Spinal cord (tissue), 10 donors: Measurements from ENCODE around the gene PTPRCAP. TPM values are rescaled to one million over a fixed set of nuclear protein-coding genes. Genes with fewer than 3 reads are reported as not detected.
A peak's percentile ranks its signal among the peaks of the same experiment; 100 is the strongest.
"Not testable (repeated sequence)": the region's sequence is repeated elsewhere in the genome, so short reads cannot be mapped to it uniquely, and the experiment has no call there.

Experiments used
- DNase-seq, 6 donors: peaks; one replicate each; pipeline versions ENCODE4 v3.0.0 to v3.0.0-alpha.2; 2013 to 2015; ENCODE audit warnings: low spot score in 6 of 6, low read depth in 4 of 6
- H3K27ac ChIP-seq: one replicate; pipeline ENCODE4 v1.5.1; 2013; ENCODE audit warnings: low read depth, low read length, control low read depth
- H3K27me3 ChIP-seq: one replicate; pipeline ENCODE4 v1.6.1; 2013; ENCODE audit warnings: low read length; ENCODE audit not compliant: control insufficient read depth, insufficient read depth
- H3K36me3 ChIP-seq: one replicate; pipeline ENCODE4 v1.6.1; 2013; ENCODE audit warnings: low read length; ENCODE audit not compliant: control insufficient read depth, insufficient read depth
- H3K4me1 ChIP-seq: one replicate; pipeline ENCODE4 v1.6.1; 2013; ENCODE audit warnings: low read length; ENCODE audit not compliant: control insufficient read depth, insufficient read depth
- H3K4me3 ChIP-seq: one replicate; pipeline ENCODE4 v1.5.1; 2013; ENCODE audit warnings: low read depth, low read length, control low read depth
- H3K9me3 ChIP-seq: one replicate; pipeline ENCODE4 v1.6.1; 2013; ENCODE audit warnings: low read length; ENCODE audit not compliant: control insufficient read depth, insufficient read depth
- WGBS: methylation state at CpG from one replicate; pipeline ENCODE4 v1.1.5; 2013; ENCODE audit warnings: missing lambda C conversion rate; ENCODE audit not compliant: insufficient coverage; 5-methylcytosine and 5-hydroxymethylcytosine counted together
- polyA plus RNA-seq, 2 donors: library from polyadenylated mRNA; unstranded; fragments of 120-200 nt; gene quantifications; one replicate each; pipeline ENCODE4 v1.2.1, GENCODE V29; 2013; ENCODE audit not compliant: insufficient read length in 2 of 2
- total RNA-seq, 2 donors: library from RNA; depleted of rRNA in 1 of 2; stranded (reverse); fragments of 120-200 nt in 1 of 2; fragments of >200 nt in 1 of 2; gene quantifications; one replicate each; pipeline versions ENCODE4 v1.2.3 to v1.2.4, GENCODE V29; 2013 to 2014
- donor health status: healthy.

PTPRCAP gene
- total and polyA plus RNA-seq, 4 donors, result 0.40 to 3.0 (median 1.7) TPM

DNA sequence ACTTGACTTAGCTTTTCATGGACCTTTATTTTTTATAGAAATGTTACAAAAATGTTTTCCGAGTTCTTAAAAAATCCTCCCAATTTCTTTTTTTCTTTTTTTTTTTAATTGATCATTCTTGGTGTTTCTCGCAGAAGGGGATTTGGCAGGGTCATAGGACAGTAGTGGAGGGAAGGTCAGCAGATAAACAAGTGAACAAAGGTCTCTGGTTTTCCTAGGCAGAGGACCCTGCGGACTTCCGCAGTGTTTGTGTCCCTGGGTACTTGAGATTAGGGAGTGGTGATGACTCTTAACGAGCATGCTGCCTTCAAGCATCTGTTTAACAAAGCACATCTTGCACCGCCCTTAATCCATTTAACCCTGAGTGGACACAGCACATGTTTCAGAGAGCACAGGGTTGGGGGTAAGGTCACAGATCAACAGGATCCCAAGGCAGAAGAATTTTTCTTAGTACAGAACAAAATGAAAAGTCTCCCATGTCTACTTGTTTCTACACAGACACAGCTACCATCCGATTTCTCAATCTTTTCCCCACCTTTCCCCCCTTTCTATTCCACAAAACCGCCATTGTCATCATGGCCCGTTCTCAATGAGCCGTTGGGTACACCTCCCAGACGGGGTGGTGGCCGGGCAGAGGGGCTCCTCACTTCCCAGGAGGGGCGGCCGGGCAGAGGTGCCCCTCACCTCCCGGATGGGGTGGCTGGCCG is 40.0 kb upstream of the PTPRCAP start:
- not testable (repeated sequence) for DNase-seq, H3K4me1 ChIP-seq, H3K27me3 ChIP-seq, H3K36me3 ChIP-seq, H3K9me3 ChIP-seq, H3K4me3 ChIP-seq, H3K27ac ChIP-seq
- 87% methylated on average over 5 of the region's 16 CpGs for WGBS

DNA sequence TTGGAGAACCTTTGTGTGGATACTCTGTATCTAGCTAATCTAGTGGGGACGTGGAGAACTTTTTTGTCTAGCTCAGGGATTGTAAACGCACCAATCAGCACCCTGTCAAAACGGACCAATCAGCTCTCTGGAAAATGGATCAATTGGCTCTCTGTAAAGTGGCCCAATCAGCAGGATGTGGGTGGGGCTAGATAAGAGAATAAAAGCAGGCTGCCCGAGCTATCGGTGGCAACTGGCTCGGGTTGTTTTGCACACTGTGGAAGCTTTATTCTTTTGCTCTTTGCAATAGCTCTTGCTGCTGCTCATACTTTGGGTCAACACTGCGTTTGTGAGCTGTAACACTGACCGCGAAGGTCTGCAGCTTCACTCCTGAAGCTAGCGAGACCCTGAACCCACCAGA is 39.2 kb upstream of the PTPRCAP start:
- H3K4me1 ChIP-seq, H3K4me3 ChIP-seq, H3K27ac ChIP-seq, DNase-seq, H3K9me3 ChIP-seq, H3K27me3 ChIP-seq, H3K36me3 ChIP-seq: not testable (repeated sequence)
- WGBS, result 83% methylated on average over 10 of the region's 10 CpGs

DNA sequence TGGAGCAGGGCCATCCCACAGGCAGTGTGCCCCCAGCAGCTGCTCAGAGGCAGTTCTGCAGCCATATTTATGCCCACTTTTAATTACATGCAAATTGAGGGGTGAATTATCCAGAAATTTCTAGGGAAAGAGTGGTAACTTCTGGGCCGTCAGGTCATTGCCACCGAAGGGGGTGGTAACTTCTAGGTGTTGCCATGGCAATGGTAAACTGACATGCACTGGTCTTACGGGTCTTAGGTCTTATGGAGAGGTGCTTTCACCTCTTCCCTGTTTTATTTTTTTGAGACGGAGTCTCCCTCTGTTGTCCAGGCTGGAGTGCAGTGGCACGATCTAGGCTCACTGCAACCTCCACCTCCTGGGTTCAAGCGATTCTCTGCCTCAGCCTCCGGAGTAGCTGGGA is 35.4 kb upstream of the PTPRCAP start:
- no peak for DNase-seq
- no peaks in the 10 kb centered on the region for H3K9me3 ChIP-seq
- WGBS, result 29% methylated on average over 2 of the region's 7 CpGs
- no peaks in the 10 kb centered on the region for H3K36me3 ChIP-seq
- H3K27me3 ChIP-seq, result no peaks in the 10 kb centered on the region
- H3K4me3 ChIP-seq, result no peak overlapping the region
- no peak overlapping the region for H3K27ac ChIP-seq
- H3K4me1 ChIP-seq, result peaks cover 15% of the 10 kb centered on the region

DNA sequence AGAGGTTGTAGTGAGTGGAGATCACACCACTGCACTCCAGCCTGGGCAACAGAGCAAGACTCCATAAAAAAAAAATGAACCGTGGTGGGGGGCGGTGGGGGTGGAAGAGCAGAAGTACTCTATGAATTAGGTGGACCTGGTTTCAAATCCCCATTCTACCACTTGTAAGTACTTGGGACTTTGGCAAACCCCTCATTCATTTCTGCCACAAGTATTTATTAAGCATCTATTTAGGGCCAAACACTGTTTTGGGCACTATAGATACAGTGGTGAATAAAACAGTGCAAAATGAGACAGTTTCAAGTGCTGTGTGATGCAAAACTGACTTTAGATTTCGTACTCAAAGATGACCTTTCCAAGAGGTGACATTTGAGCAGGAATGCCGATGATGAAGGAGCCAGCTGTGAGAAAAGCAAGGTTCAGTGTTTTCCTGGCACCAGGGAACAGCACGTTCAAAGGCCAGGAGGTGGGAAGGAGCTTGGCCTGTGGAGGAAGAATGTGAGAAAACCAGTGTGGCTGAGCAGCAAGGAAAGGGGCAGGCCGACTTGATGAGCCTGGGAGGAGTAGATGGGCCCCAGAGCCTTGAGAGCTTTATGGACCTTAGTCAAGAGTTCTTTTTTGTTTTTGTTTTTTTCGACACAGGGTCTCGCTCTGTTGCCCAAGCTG is 33.0 kb upstream of the PTPRCAP start:
- 70% methylated on average over 4 of the region's 8 CpGs for WGBS
- no peak overlapping the region for H3K4me3 ChIP-seq
- no peak overlapping the region for H3K27ac ChIP-seq
- DNase-seq, result no peak
- no peaks in the 10 kb centered on the region for H3K27me3 ChIP-seq
- no peaks in the 10 kb centered on the region for H3K9me3 ChIP-seq
- H3K36me3 ChIP-seq, result peaks cover 14% of the 10 kb centered on the region
- H3K4me1 ChIP-seq, result peaks cover 32% of the 10 kb centered on the region

DNA sequence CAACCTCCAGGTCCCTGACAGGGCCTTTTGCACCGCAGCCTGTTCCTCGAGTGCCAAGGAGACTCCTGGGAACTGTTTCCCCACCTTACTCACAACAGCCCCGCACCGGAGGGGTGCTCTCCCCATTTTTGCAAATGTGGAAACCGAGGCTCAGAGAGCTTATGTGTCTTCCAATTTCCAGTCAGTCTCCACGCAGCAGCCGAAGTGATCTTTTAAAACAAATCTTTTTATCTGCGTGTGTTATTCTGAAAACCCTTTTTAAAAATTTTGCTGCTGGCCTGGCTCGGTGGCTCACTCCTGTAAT is 32.0 kb upstream of the PTPRCAP start:
- DNase-seq, result no peak
- Histone ChIP-seq H3K27me3 (no peaks in the 10 kb centered on the region), H3K4me1 (peaks cover 41% of the 10 kb centered on the region), H3K9me3 (no peaks in the 10 kb centered on the region), H3K4me3 (peak overlapping the region; percentile 78), H3K27ac (peak overlapping the region; percentile 89), H3K36me3 (peaks cover 14% of the 10 kb centered on the region)
- WGBS, result 20% methylated on average over 7 of the region's 9 CpGs

DNA sequence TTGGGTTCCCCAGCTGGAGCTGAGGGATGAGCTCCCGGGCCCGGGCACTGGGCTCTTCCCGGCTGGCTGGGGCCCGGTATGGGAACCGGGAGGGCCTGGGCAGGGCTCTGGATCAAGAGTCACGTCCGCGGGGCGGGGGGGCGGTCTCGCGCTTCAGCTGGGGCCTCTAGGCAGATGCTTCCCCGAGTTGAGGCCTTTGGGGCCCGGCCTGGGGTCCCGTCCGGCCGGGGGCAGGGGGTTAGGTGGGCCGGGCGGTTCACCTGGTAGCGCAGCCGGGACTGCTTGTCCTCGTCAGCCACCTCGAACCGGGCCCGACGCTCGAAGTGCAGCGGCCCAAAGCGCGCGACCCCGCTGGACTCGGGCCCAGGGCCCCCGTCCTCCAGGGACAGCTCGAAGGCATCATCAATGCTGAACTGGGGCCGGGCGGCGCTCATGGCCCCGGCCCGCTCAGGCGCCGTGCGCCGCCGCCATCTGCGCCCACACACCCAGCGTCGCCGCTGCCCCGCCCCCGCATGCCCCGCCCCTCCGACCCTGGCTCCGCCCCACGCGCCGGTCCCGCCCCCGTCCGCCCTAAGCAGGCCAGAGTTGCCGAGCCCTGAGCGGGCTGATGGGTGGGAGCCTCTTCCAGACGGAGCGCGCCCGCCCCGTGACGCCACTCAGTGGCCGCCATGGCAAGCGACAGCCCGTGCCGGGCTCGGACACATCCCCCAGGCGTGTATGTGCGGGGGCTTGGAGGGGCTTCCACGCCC is 31.5 kb upstream of the PTPRCAP start, which contains the start of gene TMEM134:
TMEM134 (minus strand) TSS at position 493 of the 749 bp plus-strand sequence; CDS start at position 434, 59 bp downstream.
- H3K9me3 ChIP-seq, result no peaks in the 10 kb centered on the region
- peaks cover 16% of the 10 kb centered on the region for H3K36me3 ChIP-seq
- under 1% methylated on average over 76 of the region's 76 CpGs for WGBS
- peaks cover 46% of the 10 kb centered on the region for H3K4me1 ChIP-seq
- H3K4me3 ChIP-seq, result peak within 1 kb of the TSS; percentile 78
- H3K27me3 ChIP-seq, result no peaks in the 10 kb centered on the region
- peak within 1 kb of the TSS; percentile 89 for H3K27ac ChIP-seq
- peak; percentile 74 to 97 (median 86) for DNase-seq

DNA sequence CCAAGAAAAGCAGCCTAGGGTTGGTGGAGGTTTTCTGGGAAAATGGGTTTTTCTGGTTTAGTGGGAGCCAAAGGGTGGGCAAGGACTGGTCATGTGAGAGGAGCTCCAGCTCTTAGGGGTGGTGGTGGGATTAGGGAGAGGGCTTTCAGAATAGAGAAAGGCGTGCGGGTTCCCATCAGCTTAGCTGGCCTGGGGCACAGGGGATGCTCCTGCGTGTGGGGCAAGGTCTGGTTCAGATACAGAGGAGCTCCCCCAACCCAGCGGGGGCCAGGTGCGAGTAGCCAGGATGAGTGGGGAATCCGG is 30.9 kb upstream of the PTPRCAP start:
- 0% methylated on average over 6 of the region's 6 CpGs for WGBS

DNA sequence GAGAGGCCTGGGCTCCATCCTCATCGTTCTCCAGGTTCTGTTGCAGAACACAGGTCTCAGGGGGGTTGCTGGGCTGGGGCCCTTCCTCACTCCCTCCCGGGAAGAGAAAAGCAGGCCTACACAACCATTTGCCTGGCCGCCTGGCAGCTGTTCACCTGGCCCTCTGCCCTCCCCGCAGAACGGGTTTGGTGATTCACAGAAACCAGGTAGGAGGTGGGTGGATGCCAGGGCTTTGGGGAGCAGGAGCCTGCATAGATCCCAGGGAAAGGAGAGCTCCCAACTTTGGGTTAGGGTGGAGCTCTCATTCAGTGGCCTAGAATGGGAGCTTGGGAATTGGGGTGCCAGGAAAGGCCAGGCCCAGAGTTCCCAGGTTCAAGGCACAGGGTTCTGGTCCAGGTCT is 30.6 kb upstream of the PTPRCAP start:
- DNase-seq, result no peak
- Histone ChIP-seq H3K4me3 (peak overlapping the region; percentile 76), H3K9me3 (no peaks in the 10 kb centered on the region), H3K4me1 (peaks cover 49% of the 10 kb centered on the region), H3K27ac (no peak overlapping the region), H3K27me3 (no peaks in the 10 kb centered on the region), H3K36me3 (peaks cover 19% of the 10 kb centered on the region)
- WGBS, result 45% methylated on average over 1 of the region's 5 CpGs

More for the DNA sequence above, 30.9 kb upstream of the PTPRCAP start:
- peaks cover 49% of the 10 kb centered on the region for H3K4me1 ChIP-seq
- H3K27me3 ChIP-seq, result no peaks in the 10 kb centered on the region
- H3K4me3 ChIP-seq, result peak overlapping the region; percentile 76
- H3K27ac ChIP-seq, result peak overlapping the region; percentile 62
- H3K36me3 ChIP-seq, result peaks cover 19% of the 10 kb centered on the region
- DNase-seq, result no peak
- no peaks in the 10 kb centered on the region for H3K9me3 ChIP-seq

DNA sequence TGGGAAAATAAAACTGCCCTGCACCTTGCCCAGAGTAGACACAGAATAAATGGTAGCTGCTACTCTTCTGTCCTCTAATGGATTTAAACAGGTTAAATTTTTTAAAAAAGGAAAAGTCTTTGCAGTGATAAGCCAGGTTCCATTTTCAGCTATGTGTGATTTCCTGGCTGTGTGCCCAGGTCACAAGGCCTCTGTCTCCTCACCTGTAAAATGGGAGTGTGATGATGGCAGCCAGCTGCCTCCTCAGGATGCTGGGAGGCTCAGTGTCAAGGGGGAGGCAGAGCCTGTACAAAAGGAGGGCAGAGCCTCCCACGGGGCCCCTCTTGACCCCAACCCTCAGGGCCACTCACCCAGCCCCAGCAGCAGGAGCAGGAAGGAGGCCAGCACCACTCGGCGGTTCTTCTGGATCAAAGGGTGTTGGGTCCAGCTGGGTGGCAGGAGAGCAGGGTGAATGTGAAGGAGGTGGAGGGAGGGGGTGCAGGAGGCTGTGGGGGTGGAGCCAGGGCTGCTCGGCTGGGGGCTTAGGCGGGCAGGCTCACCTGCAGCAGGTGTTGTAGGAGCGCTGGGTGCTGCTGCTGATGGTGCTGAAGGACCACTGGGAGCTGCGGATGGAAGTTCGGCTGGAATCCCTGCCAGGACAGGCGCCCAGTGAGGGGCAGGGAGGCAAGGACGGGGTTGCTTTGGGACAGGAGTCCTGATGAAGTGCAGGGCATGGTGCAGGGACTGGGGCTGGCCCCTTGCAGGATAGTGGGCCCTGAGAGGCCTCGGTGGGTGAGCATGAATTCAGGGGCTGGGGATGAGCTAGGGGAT is 29.7 kb upstream of the PTPRCAP start:
- no peak overlapping the region for H3K27ac ChIP-seq

More for the DNA sequence above, 29.7 kb upstream of the PTPRCAP start:
- Histone ChIP-seq H3K27me3 (no peaks in the 10 kb centered on the region), H3K9me3 (no peaks in the 10 kb centered on the region), H3K4me3 (no peak overlapping the region), H3K36me3 (peaks cover 19% of the 10 kb centered on the region), H3K4me1 (peaks cover 49% of the 10 kb centered on the region)
- 90% methylated on average over 10 of the region's 11 CpGs for WGBS
- DNase-seq, result no peak
